ENCODE data around the gene FZD2.
A peak's percentile ranks its signal among the peaks of the same experiment; 100 is the strongest.

Gene FZD2

DNA sequence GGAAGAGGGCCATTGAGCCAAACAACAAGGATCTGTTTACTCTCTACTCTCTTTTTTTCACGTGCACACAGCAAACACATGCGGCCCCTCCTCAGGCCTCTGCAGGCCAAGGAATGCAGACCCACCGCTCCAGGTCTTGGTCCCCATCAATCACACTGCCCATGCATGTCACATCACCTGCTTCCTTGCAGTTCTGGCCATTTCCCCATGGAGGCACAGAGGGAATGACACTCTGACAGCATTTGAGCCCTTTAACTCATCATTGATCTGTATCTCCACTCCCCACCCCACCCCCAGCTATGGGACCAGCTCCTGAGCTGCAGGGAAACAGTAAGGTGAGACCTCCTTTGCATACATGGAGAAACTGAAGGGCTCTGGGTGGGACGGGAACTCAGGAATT, 53.0 kb downstream of the FZD2 start:
- peak; percentile 75 for DNase-seq
